ENCODE results near the gene TAS1R3.

TAS1R3 gene

DNA sequence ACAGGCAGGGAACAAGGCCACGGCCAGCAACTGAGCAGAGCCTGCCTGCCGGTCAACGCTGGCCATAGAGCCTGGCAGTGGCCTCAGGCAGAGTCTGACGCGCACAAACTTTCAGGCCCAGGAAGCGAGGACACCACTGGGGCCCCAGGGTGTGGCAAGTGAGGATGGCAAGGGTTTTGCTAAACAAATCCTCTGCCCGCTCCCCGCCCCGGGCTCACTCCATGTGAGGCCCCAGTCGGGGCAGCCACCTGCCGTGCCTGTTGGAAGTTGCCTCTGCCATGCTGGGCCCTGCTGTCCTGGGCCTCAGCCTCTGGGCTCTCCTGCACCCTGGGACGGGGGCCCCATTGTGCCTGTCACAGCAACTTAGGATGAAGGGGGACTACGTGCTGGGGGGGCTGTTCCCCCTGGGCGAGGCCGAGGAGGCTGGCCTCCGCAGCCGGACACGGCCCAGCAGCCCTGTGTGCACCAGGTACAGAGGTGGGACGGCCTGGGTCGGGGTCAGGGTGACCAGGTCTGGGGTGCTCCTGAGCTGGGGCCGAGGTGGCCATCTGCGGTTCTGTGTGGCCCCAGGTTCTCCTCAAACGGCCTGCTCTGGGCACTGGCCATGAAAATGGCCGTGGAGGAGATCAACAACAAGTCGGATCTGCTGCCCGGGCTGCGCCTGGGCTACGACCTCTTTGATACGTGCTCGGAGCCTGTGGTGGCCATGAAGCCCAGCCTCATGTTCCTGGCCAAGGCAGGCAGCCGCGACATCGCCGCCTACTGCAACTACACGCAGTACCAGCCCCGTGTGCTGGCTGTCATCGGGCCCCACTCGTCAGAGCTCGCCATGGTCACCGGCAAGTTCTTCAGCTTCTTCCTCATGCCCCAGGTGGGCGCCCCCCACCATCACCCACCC is at the start of gene TAS1R3:
TSS of gene TAS1R3 (plus strand) at position 213 of the 898 bp plus-strand sequence. CDS start at position 279, 66 bp downstream.
- no peak for DNase-seq

DNA sequence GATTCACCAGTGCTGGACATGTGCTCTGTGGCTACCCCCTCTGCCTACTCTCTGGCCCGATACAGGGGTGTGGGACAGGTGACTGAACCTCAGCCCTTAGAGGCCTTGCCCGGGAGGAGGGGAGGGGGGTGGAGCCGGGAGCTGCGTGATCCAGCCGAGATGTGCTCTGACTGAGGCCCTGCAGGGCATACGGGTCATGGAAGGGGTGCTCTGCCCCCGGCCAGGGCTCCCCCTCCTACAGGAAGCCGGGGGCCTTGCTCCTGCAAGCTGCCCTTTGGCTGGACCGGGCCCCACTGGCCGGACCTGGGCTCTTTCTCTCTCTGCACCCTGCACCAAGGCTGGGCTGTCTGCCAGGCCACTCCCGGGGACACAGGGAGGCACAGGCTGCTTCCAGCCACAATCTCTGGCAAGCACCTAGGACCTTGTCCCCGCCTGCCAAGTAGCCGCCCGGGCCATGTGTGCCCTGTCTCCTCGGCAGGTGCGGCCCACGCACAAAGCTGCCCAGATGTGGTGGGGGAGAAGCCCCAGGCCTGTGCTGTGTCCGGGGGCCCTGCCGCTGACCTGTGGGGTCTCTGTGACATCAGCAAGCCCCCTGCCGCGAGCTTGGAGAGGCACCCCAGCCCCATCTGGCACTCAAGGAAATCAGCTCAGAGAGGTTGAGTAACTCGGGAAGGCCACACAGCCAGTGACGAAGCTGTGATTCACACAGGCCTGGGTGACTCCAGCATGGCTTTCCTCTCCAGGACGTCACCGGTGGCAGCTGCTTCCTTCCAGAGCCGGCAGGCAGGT is 49.4 kb upstream of the TAS1R3 start:
- no peak for DNase-seq

DNA sequence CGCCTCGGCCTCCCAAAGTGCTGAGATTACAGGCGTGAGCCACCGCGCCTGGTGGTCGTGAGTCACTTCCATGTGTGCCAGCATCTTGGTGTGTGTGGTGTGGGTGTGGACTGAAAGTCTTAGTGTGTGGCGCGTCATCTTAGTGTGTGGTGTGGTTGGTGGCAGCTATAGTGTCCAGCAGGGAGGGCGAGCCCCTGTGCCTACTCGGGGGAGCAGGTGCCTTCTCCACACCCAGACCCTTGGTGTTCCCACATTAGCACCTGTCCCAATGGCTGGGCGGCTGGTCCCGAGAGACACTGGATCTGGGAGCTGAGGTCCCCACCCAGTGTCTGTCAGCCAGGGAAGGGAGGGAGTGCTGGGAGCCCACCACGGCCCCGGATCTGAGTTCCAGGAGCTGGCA is 48.1 kb upstream of the TAS1R3 start:
- DNase-seq, result no peak

DNA sequence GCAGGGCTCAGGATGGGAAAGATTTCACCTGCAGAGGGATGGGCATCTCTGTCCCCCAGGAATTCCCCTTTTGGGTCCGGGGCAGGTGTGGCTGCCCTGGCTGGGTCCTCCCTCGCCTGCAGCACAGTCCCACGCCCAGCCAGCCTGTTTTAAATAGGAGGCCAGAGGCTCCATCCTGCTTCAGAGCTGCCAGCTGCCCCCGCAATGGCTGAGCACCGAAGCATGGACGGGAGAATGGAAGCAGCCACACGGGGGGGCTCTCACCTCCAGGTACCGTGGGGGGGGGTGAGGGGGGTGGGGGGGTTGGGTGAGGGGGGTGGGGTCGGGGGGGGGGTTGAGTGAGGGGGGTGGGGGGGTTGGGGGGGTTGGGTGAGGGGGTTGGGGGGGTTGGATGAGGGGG is 47.3 kb upstream of the TAS1R3 start:
- DNase-seq, result no peak

DNA sequence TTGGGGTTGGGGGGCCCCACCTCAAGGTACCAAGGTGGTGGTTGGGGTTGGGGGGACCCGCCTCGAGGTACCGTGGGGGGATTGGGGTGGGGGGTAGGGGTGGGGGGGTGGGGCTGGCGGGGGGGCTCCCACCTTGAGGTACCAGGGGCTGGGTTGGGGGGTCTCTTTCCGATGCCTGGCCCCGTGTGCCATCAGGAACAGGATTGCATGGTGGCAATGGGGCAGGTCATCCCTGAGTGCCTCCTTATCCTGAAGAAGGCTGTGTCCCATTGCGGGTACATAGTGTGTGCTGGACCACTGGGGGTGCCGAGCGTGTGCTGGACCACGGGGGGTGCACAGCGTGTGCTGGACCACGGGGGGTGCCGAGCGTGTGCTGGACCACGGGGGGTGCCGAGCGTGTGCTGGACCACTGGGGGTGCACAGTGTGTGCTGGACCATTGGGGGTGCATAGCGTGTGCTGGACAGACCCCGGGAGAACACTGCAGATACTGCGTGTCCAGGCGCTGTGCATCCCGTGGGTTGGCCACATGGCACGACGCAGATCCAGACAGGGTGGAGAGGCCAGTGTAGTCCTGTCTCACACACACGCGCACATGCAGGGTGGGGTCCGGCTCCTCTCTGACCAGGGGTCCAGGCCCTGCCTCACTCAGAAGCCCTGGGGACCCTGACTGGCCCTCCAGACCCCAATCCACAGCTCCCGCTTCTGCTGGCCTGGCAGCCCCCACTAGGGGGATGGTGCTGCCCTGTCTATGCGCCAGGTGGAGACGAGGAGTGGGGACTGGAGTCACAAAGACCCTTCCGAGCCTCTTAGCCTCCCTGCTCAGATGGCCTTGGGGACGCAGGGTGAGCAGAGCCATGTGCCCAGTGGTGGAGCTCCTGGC is 46.6 kb upstream of the TAS1R3 start:
- DNase-seq, result no peak

DNA sequence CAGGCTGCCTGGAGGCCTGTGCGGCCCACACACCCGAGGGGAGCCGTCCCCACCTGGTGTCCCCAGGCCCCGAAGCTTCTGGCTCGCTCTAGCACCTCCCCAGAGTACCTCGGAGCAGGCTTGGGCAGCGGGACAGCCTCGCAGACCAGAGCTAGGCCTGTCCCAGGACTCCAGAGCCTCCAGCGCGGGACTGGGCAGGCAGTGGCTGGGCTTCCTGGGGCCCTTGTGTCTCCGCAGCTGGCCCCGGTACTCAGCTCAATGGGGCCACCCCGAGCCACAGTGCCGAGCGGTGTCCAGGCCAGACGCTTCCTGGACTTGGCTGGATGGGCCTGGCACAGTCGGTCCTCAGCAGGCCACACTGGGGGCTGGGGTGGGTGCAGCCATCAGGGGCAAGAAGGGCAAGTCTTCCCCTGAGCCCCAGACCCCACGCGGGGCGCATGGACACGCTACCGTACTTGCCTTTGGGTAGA is 45.9 kb upstream of the TAS1R3 start:
- no peak for DNase-seq

DNA sequence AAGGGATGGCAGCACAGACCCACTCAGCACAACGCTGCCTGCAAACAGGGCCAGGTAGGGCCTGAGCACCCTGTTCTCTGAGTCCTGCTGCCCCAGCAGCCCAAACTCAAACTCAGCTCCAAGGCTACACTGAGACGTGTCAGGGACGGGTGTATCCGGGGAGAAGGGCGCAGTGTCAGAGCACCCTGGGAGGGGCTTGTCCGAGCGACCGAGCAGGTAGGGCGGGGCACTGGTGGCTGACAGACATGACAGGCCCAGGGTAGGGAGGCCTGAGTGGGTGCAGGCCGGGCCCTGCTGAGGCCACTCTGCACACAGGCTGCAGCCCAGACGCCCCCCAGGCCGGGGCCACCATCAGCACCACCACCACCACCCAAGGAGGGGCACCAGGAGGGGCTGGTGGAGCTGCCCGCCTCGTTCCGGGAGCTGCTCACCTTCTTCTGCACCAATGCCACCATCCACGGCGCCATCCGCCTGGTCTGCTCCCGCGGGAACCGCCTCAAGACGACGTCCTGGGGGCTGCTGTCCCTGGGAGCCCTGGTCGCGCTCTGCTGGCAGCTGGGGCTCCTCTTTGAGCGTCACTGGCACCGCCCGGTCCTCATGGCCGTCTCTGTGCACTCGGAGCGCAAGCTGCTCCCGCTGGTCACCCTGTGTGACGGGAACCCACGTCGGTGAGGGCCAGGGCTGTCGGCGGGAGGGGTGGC is 45.3 kb upstream of the TAS1R3 start:
- DNase-seq, result no peak

DNA sequence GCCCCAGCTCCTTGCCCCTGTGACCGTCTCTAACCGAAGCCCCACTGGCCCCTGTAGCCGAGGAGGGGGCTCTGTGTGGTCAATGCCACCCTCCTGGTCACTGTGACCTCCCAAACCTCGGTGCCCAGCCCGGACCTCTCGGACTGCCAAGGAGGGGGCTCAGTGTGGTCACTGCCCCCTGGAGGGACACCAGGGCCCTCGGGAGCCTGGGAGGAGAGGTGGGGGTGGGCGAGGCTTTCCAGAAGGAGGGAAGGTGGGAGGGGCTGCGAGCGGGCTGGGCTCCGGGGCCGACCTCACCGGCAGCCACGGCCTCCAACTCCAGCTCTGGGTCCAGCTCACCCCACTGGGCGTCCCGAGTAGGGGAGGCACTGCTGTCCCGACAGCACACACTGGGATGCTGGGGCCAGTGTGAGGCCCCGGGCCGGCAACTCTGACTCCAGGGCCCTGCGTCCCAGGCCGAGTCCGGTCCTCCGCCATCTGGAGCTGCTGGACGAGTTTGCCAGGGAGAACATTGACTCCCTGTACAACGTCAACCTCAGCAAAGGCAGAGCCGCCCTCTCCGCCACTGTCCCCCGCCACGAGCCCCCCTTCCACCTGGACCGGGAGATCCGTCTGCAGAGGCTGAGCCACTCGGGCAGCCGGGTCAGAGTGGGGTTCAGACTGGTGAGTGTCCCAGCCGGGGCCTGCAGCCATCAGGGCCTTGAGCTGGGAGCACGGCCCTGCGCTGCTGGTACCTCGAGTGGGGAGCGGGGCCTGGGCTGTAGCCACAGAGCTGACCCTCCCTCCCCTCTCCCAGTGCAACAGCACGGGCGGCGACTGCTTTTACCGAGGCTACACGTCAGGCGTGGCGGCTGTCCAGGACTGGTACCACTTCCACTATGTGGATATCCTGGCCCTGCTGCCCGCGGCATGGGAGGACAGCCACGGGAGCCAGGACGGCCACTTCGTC is 44.5 kb upstream of the TAS1R3 start:
- no peak for DNase-seq

DNA sequence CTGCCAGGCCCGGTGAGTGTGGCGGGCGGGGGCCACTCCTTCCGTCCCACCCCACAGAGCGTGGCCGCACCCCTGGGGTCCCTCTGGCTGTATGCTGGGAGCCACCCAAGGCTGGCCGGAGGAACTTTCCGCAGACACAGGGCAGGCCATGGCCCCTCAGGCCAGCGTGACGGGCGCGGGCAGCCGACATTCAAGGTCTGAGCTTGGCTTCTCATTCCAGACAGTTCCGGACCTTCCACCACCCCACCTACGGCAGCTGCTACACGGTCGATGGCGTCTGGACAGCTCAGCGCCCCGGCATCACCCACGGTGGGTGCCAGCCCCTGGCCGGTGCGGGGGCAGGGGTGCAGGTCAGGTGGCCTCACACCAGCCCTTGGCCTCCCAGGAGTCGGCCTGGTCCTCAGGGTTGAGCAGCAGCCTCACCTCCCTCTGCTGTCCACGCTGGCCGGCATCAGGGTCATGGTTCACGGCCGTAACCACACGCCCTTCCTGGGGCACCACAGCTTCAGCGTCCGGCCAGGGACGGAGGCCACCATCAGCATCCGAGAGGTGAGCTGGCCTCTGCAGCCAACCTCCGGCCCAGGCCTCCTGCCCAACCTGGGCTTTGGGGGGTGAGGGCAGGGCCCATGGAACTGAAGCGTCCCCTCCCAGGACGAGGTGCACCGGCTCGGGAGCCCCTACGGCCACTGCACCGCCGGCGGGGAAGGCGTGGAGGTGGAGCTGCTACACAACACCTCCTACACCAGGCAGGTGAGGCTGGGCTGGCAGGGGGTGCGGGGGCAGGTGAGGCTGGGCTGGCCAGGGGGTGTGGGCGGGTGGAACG is 43.6 kb upstream of the TAS1R3 start:
- DNase-seq, result no peak

DNA sequence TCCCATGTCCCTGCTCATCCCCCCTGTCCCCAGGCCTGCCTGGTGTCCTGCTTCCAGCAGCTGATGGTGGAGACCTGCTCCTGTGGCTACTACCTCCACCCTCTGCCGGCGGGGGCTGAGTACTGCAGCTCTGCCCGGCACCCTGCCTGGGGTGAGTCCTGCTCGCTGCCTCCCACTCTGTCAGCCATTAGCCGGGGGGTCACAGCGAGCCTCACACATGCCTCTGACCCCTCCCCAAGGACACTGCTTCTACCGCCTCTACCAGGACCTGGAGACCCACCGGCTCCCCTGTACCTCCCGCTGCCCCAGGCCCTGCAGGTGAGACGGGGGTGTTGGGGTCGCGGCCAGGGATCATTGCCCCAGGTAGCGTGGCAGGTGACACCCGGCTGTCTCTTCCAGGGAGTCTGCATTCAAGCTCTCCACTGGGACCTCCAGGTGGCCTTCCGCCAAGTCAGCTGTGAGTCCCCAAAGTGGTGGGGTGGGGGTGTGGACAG is 40.8 kb upstream of the TAS1R3 start:
- DNase-seq, result peak; percentile 26

DNA sequence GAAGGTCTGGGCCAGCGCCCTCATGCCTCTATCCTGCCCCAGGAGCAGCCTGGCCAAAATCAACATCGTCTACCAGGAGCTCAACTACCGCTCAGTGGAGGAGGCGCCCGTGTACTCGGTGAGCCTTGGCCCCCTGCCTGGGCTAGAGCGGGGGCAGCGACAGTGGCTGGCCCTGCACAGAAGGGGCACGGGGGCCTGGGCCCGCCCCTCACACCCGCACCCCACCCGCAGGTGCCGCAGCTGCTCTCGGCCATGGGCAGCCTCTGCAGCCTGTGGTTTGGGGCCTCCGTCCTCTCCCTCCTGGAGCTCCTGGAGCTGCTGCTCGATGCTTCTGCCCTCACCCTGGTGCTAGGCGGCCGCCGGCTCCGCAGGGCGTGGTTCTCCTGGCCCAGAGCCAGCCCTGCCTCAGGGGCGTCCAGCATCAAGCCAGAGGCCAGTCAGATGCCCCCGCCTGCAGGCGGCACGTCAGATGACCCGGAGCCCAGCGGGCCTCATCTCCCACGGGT is 40.0 kb upstream of the TAS1R3 start:
- peak; percentile 63 for DNase-seq

DNA sequence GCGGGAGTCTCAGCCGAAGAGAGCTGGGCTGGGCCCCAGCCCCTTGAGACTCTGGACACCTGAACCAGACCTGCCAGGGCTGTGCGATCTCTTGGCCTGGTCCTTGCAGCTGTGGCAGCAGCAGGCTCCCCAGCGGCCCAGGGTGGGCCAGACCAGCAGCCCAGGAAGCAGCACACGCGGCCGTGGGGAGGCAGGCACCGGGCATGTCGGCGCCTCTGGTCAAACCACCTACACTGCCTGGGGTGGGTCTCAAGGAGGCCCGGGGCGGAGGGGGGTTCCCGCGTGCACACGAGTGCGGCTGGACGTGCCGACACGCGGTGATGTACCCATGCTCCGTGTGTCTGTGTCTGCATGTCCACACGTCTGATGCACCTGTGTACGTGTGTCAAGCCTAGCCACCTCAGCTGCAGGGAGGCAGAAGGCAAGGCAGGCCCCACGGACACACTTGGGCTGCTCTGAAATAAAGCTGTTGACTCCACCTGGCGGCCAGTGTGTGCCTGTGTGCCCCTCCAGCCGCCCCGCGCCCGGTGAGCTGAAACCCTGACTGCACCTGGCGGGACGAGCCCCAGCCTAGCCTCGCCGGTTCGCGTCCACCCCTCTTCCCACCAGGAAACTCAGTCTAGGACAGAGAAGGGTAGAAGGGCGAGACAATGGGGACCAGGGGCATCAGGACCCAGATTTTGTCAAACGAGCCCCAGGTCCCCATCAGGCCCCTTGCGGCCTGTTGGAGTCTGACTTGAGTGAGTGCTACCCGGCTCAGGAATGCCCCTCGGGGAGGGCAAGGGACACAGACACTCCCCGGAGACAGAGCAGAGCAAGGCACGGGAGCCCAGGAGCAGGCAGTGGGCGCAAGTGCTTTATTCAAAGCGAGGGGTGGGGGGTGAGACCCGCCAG is 39.3 kb upstream of the TAS1R3 start:
- DNase-seq, result peak; percentile 57

DNA sequence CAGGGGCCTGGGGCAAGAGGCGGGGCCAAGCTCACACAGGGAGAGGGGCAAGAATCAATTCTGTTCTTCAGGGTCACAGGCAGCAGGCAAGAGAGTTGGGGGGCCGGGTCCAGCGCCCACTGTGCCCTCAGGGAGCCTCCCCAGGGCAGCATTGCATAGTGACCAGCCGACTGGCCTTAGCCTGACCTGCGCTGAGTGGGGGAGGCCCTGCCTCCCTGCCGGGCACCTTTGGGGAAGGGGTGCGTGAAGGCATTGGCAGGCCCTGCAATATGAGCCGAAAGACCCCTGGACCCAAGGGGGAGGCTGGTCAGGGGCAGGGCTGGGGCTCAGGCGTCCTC is 38.7 kb upstream of the TAS1R3 start:
- DNase-seq, result no peak

DNA sequence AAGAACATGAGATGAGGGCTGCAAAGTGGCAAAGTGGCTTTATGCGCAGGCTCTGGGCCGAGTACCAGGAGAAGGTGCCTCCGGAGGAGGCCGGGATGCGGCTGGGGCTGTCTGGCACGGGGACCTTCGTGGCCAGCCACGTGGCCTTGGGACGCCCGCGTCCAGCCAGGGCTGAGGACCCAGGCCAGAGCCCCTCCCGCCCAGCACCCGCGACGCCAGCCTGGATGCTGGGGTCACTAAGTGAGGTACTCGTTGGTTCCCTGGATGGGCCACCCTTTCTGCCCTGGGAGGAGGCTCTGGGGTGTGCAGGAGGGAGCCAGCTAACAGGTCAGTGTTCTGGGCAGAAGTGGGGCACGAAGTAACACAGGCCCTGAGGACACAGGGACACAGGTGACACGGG is 38.2 kb upstream of the TAS1R3 start:
- DNase-seq, result no peak

DNA sequence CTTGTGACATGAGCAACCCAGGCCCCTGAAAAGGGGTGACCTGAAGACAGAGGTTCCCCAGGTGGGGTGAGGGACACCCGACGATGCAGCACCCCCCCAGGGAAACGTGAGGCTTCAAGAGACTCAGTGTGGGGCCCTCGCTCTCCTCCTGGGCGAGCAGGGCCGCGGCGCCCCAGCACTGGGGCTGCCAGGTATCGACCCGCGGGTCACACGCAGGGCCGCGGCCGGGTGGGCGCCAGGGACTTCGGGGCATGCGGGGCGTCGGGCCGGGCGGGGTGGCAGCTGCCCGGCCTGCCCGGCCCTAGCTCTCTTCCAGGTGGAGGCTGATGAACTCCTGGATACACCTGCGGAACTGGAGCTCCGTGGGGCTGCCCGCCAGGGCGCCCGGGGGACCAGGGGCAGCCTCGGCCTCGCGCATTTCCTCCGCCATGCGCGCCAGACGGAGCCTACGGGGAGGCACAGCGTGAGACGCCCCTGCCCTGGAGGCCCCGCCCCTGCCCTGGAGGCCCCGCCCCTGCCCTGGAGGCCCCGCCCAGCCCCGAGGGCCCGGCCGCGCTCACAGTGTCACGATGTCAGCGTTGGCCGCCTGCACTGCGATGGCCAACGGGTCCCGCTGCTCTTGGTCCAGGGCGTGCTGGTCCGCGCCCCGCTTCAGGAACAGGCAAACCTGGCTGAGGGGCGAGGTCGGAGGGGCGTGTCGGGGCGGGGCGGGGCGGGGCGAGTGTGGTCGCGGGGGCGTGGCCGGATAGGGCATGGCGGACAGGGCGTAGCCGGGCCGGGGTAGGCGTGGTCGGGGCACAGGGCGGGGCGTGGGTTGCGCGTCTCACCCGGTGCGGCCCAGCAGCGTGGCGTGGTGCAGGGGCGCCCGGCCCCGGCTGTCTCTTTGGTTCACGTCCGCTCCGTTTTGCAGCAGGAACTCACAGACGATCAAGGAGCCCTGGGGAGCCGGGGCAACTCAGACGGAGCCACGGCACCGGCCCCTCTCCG is 37.5 kb upstream of the TAS1R3 start:
- no peak for DNase-seq

DNA sequence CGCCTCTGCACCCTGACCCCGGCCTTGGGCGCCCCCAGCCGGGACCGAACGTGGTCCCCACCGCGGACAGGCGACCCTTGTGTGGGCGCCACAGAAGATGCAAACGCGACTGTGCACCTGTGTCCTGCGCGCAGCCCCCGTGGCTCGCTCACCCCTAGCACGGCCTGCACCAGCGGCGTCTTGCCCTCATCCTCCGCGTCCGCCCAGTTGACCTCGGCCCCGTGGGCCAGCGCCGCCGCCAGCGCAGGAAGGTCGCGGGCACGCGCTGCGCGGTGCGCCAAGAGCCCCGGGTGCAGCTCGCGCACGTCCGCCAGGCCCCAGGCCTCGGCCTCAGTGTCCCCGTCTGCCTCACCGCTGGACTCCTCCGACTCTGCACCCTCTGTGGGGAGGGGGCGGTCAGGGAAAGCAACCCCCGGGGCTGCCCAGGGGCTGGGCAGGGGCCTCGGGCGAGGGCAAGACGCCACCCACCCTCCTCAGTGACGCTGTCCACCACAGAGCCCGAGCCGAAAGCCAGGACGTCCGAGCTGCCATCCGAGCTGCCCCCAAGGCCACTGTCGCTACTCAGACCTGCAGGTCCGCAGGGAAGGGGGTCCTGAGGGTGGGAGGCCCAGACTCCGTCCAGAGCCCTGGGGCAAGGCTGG is 36.7 kb upstream of the TAS1R3 start:
- DNase-seq, result no peak

Data from NCI-H226 (cell line).